ENCODE data around the gene ZC3H10. TPM values are rescaled to one million over a fixed set of nuclear protein-coding genes. Genes with fewer than 3 reads are reported as not detected.

Gene ZC3H10
- total and polyA plus RNA-seq, 2 of the 13 experiments (the other 11 are each of a cell fraction or from before 2014, with no cell fraction given): 0.70 to 2.3 TPM

GRCh38 chr12:56158926-56159461 is 40.9 kb downstream of the ZC3H10 start:
- CTCF ChIA-PET (ENCODE audit: low intra/inter-chr PET ratio, low total read pairs): interaction anchor here (1.4 to 1.8 kb wide), 2 partner anchors 30 to 33 kb away, joined by 3 to 7 read pairs; partner anchors contain the start of gene SMARCC2
- Histone ChIP-seq H3K9me3 (ENCODE audit: low read length) (no peaks in the 10 kb centered on the region), H3K36me3 (replicated peaks in 1 of 2; ENCODE audit: control insufficient read depth in 1 of 2, insufficient read depth in 2 of 2, low read length in 2 of 2) (peaks cover 22 to 35% of the 10 kb centered on the region in 2 experiments), H3K27ac (ENCODE audit: extremely low read length, insufficient read depth, low read length) (peak overlapping the region; percentile 87), H3K4me1 (ENCODE audit: insufficient read depth, low read length) (peaks cover 57% of the 10 kb centered on the region), H2AFZ (ENCODE audit: low read length) (no peak overlapping the region), H3K4me3 (replicated peaks in 1 of 3; ENCODE audit: insufficient read depth in 1 of 3, low read depth in 2 of 3, low read length in 3 of 3) (peak overlapping the region; percentile 92 to 99 (median 95)), H3K79me2 (ENCODE audit: insufficient read depth, low read length) (peaks cover 27% of the 10 kb centered on the region), H4K20me1 (ENCODE audit: insufficient read depth, low read length) (peaks cover 28% of the 10 kb centered on the region), H3K27me3 (ENCODE audit: control insufficient read depth in 1 of 2, insufficient read depth in 2 of 2, low read length in 2 of 2) (no peaks in the 10 kb centered on the region; a peak in 1 of 5 replicates), H3K4me2 (ENCODE audit: low read depth, low read length) (peak overlapping the region; percentile 83), H3K9ac (ENCODE audit: insufficient read depth, low read depth, low read length) (peak overlapping the region; percentile 100)
- WGBS (ENCODE audit: low lambda C conversion rate): 4% methylated on average over 6 of the region's 6 CpGs
- TSS peak; percentile 69 for BruUV-seq (replicated peaks)
- POLR2A ChIA-PET: interaction anchor here (1.2 to 3.4 kb wide), 9 partner anchors 9 to 229 kb away, joined by 3 to 30 read pairs (median 6); partner anchors contain the start of genes ESYT1, RPL41, SMARCC2 and ZC3H10
- in situ Hi-C loops (cut with HindIII; ENCODE audit: extremely low pct_ligation_motif_present, low pct_unique_long_range_greater_than_20kb) (loop anchor here (5.0 kb wide), 1 partner anchor 37 kb away; no protein-coding TSS in a partner anchor), intact Hi-C loops (cut with micrococcal nuclease; ENCODE audit: unreplicated experiment) (loop anchor here (2.0 to 5.0 kb wide), 2 partner anchors 32 to 33 kb away; no protein-coding TSS in a partner anchor)
- FAIRE-seq (peak; percentile 57), ATAC-seq (peak; percentile 51), DNase-seq (ENCODE audit: low spot score) (peak; percentile 70)
- TF ChIP-seq NFIC (IDR thresholded peaks at IDR 0.05; ENCODE audit: low read length): no peak
- TF ChIP-seq GABPA (IDR thresholded peaks at IDR 0.05; ENCODE audit: low read depth, low read length): no peak
- TF ChIP-seq GABPA (CRISPR knock-in tag; IDR thresholded peaks at IDR 0.05; ENCODE audit: low read depth): no peak
- TF ChIP-seq ZNF816 (CRISPR knock-in tag; IDR thresholded peaks at IDR 0.05; ENCODE audit: borderline replicate concordance): no peak
- no peak for TF ChIP-seq PAXIP1 (CRISPR knock-in tag; conservative IDR thresholded peaks at IDR 0.05)
- no peak for TF ChIP-seq ZNF20 (CRISPR knock-in tag; IDR thresholded peaks at IDR 0.05)
- 0 out of 2 replicates have a peak, but pooled peaks have one; percentile 15 for TF ChIP-seq SIN3A (IDR thresholded peaks at IDR 0.05; ENCODE audit: borderline replicate concordance, low read depth, low read length)
- no peak for TF ChIP-seq ZSCAN12 (CRISPR knock-in tag; IDR thresholded peaks at IDR 0.05)
- no peak for TF ChIP-seq MEF2D (CRISPR knock-in tag; IDR thresholded peaks at IDR 0.05)
- TF ChIP-seq ZNF839 (CRISPR knock-in tag; IDR thresholded peaks at IDR 0.05; ENCODE audit: borderline replicate concordance): no peak
- no peak for TF ChIP-seq HNRNPH1 (optimal IDR thresholded peaks at IDR 0.05; ENCODE audit: low read depth, low read length)
- no peak for TF ChIP-seq ARNT (IDR thresholded peaks at IDR 0.05)
- no peak for TF ChIP-seq ONECUT2 (CRISPR knock-in tag; IDR thresholded peaks at IDR 0.05)
- TF ChIP-seq DPF2 (CRISPR knock-in tag; IDR thresholded peaks at IDR 0.05; ENCODE audit: borderline replicate concordance, low read depth): no peak
- no peak for TF ChIP-seq HNRNPL (IDR thresholded peaks at IDR 0.05; ENCODE audit: low read depth, low read length)
- TF ChIP-seq GMEB1 (CRISPR knock-in tag; IDR thresholded peaks at IDR 0.05; ENCODE audit: borderline replicate concordance): no peak
- peak; percentile 91 for TF ChIP-seq SRF (IDR thresholded peaks at IDR 0.05; ENCODE audit: low read depth, low read length)

Measured in HepG2 (cell line).